Activated T-cell treated with anti-CD3 and anti-CD28 coated beads, Interleukin-2, amount 50 U/mL, for 24 hours (primary cell): ENCODE measurements around the gene CACNG3.
"Not testable (repeated sequence)": the region's sequence is repeated elsewhere in the genome, so short reads cannot be mapped to it uniquely, and the experiment has no call there.

Source experiments
- DNase-seq: peaks from one replicate; pipeline ENCODE4 v3.0.0-alpha.2; 2020
- H3K27ac Mint-ChIP-seq: 2 replicates; pipeline ENCODE4 v1.8.0; 2020; ENCODE audit warnings: mild to moderate bottlenecking, mixed read lengths
- H3K27me3 Mint-ChIP-seq: 2 replicates; pipeline ENCODE4 v1.8.0; 2020; ENCODE audit warnings: mixed read lengths
- H3K36me3 Mint-ChIP-seq: 2 replicates; pipeline ENCODE4 v1.8.0; 2020; ENCODE audit warnings: low read depth, mixed read lengths
- H3K4me1 Mint-ChIP-seq: 2 replicates; pipeline ENCODE4 v1.8.0; 2020; ENCODE audit warnings: low read depth, mixed read lengths
- H3K4me3 Mint-ChIP-seq: 2 replicates; pipeline ENCODE4 v1.8.0; 2020; ENCODE audit warnings: mild to moderate bottlenecking, moderate library complexity, mixed read lengths
- H3K9me3 Mint-ChIP-seq: 2 replicates; pipeline ENCODE4 v1.8.0; 2020; ENCODE audit warnings: mixed read lengths

CACNG3 gene

DNA sequence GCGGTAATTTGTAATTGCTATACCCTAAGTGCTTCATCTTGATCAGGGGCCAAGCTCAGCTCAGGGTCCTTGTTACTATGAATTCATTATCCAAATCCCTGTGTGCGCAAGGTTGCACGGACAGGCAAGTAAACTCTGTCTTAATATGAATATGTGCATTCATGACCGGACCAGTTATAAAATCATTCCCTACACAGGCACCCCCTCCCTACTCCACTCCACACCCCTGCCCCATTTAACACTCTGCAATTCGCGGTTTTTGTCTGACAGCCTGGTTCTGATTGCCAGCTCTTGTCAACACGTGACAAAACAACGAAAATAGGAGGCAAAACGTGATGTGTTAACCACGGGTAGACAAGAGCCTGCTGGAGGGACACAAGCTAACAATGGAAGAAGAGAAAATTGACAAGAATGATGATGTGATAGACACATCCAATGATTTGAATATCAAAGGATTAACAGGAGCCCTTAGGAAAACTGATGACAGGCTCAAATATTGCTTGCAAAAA, 76.5 kb downstream of the CACNG3 start:
- Mint-ChIP-seq H3K27ac (no peak overlapping the region), H3K27me3 (no peaks in the 10 kb centered on the region), H3K9me3 (peaks cover 2% of the 10 kb centered on the region), H3K4me1 (no peaks in the 10 kb centered on the region), H3K4me3 (no peak overlapping the region), H3K36me3 (no peaks in the 10 kb centered on the region)
- no peak for DNase-seq

DNA sequence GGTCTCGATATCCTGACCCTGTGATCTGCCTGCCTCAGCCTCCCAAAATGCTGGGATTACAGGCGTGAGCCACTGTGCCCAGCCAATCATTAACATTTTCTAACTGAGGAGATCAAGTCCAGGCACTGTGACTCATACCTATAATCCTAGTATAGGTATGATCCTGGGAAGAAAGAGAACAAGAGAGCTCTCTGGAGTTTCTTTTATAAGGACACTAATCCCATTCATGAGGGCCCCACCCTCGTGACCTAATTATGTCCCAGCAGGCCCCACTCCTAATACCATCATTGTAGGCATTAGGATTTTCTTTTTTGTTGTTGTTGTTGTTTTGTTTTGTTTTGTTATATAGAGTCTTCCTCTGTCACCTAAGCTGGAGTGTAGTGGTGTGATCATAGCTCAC, 80.4 kb downstream of the CACNG3 start:
- H3K27ac Mint-ChIP-seq, result no peak overlapping the region

DNA sequence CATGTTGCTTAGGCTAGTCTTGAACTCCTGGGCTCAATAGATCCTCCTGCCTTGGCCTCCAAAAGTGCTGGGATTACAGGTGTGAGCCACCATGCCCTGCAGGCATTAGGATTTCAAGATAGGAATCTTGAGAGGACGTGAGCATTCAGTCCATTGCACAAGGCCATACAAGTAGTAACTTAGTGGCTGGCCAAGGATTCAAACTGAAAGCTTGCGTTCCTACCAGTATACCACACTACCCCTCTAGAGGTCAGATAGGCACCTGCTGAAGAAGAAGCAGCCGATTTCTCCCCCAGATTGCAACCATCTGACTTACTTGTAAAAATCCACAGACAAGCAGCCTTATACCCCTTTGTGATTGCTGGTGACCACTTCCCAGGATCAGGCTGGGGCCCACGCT, 80.9 kb downstream of the CACNG3 start:
- DNase-seq, result no peak
- Mint-ChIP-seq H3K9me3 (peaks cover 2% of the 10 kb centered on the region), H3K27ac (no peak overlapping the region), H3K4me1 (no peaks in the 10 kb centered on the region), H3K36me3 (no peaks in the 10 kb centered on the region), H3K27me3 (peaks cover 11% of the 10 kb centered on the region), H3K4me3 (no peak overlapping the region)

More for the DNA sequence above, 80.4 kb downstream of the CACNG3 start:
- Mint-ChIP-seq H3K4me1 (no peaks in the 10 kb centered on the region), H3K9me3 (peaks cover 2% of the 10 kb centered on the region), H3K36me3 (no peaks in the 10 kb centered on the region), H3K27me3 (peaks cover 10% of the 10 kb centered on the region), H3K4me3 (no peak overlapping the region)
- no peak for DNase-seq

DNA sequence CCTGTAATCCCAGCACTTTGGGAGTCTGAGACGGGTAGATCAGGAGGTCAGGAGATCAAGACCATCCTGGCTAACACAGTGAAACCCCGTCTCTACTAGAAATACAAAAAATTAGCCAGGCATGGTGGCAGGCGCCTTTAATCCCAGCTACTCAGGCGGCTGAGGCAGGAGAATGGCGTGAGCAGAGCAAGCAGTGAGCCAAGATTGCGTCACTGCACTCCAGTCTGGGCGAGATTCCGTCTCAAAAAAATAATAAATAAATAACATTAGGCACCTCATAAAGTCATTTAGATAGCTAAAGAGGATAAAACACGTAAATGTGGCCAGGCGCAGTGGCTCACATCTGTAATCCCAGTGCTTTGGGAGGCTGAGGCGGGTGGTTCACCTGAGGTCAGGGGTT, 87.7 kb downstream of the CACNG3 start:
- not testable (repeated sequence) for H3K27ac Mint-ChIP-seq, H3K9me3 Mint-ChIP-seq, H3K4me3 Mint-ChIP-seq, H3K4me1 Mint-ChIP-seq, DNase-seq, H3K36me3 Mint-ChIP-seq
- H3K27me3 Mint-ChIP-seq, result peaks cover 26% of the 10 kb centered on the region

DNA sequence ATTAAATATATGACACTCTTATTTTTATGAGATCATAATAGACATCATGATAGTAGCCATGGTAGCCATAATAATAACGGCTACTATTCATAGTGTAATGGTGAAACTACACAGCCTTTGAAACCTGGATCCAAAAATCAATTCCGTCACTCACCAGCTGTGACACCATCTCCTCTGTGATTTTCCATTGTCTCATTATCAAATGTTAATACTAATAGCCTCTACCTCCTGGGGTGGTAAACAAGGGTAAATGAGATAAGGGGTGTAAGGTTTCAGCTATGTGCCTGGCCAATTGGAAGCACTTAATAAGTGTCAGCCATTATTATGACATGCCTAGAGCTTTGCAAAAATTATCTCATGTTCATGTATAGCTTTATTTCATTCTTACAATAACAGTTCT, 88.6 kb downstream of the CACNG3 start:
- Mint-ChIP-seq H3K27me3 (peaks cover 24% of the 10 kb centered on the region), H3K9me3 (no peaks in the 10 kb centered on the region), H3K27ac (no peak overlapping the region), H3K4me1 (peaks cover 10% of the 10 kb centered on the region), H3K36me3 (no peaks in the 10 kb centered on the region), H3K4me3 (no peak overlapping the region)
- DNase-seq, result no peak

DNA sequence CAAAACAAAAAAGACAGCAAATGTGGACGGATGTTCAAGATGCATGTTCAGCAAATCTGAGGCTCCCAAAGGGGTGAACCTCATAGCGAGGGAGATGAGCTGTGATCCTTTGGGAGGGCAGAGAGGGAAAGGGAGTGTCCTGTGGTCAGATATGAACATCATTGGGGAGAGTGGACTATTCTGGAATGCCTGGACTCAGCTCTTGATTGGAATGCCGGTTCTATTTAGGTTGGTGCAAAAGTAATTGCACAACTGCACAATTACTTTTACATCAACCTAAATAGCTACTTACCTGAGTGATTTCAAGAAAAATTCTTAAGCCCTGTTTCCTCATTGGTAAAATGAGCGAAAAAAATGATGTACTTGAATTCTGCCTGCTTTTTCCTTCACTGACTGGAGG, 89.6 kb downstream of the CACNG3 start:
- Mint-ChIP-seq H3K4me3 (no peak overlapping the region), H3K4me1 (peaks cover 10% of the 10 kb centered on the region), H3K36me3 (no peaks in the 10 kb centered on the region), H3K9me3 (no peaks in the 10 kb centered on the region), H3K27ac (no peak overlapping the region), H3K27me3 (peaks cover 23% of the 10 kb centered on the region)
- DNase-seq, result no peak

DNA sequence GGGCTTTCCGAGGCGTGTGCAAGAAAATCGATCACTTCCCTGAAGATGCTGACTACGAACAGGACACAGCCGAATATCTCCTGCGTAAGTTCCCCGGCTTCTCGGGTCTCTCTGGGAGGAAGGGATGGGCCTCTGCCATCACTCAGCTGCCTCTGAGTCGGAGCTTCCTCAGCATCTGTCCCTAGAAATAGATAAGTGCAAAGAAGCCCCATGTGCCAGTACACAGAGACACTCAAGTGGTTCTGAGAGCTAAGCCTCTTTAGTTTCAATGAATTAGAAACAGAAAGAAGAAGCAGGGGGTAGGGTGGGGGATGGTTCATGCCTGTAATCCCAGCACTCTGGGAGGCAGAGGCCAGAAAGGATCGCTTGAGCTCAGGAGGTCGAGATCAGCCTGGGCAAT, 90.6 kb downstream of the CACNG3 start:
- no peak overlapping the region for H3K4me3 Mint-ChIP-seq
- no peaks in the 10 kb centered on the region for H3K9me3 Mint-ChIP-seq
- DNase-seq, result no peak
- H3K36me3 Mint-ChIP-seq, result no peaks in the 10 kb centered on the region
- H3K27me3 Mint-ChIP-seq, result peaks cover 19% of the 10 kb centered on the region
- peaks cover 10% of the 10 kb centered on the region for H3K4me1 Mint-ChIP-seq
- no peak overlapping the region for H3K27ac Mint-ChIP-seq

DNA sequence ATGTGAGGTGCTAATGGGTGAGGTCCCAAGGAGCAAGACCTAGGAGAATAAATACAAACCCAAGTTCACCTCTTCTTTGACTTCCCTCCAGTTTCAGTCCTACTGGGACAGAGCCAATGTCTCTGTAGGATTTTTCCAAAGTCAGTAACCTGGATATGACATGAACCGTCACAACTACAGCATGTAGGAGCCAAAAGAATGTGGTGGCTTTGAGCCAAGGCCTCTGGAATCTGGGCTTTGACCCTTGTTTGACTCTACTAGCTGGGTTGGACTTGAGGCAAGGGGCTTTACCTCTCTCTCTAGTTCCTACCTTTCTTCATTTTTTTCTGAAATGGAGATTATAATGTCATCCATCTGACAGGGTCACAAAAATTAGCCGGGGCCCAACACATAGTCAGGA, 91.4 kb downstream of the CACNG3 start:
- Mint-ChIP-seq H3K9me3 (no peaks in the 10 kb centered on the region), H3K27me3 (peaks cover 15% of the 10 kb centered on the region), H3K27ac (no peak overlapping the region), H3K36me3 (no peaks in the 10 kb centered on the region), H3K4me3 (no peak overlapping the region), H3K4me1 (peaks cover 10% of the 10 kb centered on the region)
- no peak for DNase-seq

DNA sequence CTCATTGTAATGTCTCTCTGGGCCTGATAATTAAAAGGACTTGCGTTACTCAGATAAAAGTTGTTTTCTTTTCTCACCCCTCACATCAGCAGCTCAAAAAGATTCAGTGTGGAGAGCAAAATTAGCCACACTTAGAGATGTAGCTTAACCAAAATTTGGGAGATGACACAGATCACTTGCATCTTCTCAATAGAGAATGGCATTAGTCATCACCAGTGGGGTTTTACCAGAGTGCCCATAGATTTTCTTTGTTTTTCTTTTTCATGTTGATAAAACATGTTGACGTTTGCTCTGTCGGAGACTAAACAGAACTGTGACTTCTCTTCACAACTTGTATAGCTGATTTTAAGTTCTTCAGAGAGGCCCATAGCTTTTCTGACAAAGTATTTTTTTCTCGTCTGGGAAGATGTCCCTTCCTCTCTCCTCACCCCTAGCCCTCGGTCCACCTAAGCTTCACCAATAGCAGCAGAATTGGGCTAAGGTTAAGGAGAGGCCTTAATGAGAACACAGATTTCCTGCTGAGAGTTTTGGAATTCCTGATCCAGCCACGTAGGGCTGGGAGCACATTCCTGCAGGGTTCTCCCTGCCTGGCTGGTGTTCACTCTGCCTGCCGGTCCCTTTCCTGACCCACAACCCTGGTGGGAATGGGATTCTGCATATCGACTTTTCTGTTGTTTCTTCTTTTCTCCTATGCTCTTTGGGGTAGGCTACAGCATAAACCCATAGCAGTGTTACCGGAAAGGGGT, 92.6 kb downstream of the CACNG3 start:
- H3K4me3 Mint-ChIP-seq, result no peak overlapping the region
- H3K9me3 Mint-ChIP-seq, result no peaks in the 10 kb centered on the region
- no peaks in the 10 kb centered on the region for H3K36me3 Mint-ChIP-seq
- peaks cover 15% of the 10 kb centered on the region for H3K27me3 Mint-ChIP-seq
- peaks cover 10% of the 10 kb centered on the region for H3K4me1 Mint-ChIP-seq
- DNase-seq, result no peak
- H3K27ac Mint-ChIP-seq, result no peak overlapping the region

DNA sequence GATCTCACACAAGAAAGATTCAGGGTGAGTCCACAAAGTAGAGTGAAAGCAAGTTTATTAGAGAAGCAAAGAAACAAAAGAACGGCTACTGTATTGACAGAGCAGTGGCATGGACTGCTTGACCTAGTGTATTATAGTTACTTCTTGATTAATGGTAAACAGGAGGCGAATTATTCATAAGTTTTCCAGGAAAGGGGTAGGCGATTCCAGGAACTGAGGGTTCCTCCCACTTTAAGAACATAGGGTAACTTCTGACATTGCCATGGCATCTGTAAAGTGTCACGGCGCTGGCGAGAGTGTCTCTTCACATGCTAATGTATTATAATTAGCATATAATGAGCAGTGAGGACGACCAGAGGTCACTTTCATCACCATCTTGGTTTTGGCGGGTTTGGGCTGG, 93.2 kb downstream of the CACNG3 start:
- no peak overlapping the region for H3K4me3 Mint-ChIP-seq
- H3K9me3 Mint-ChIP-seq, result no peaks in the 10 kb centered on the region
- peaks cover 18% of the 10 kb centered on the region for H3K27me3 Mint-ChIP-seq
- DNase-seq, result no peak
- H3K4me1 Mint-ChIP-seq, result peaks cover 10% of the 10 kb centered on the region
- H3K36me3 Mint-ChIP-seq, result no peaks in the 10 kb centered on the region
- no peak overlapping the region for H3K27ac Mint-ChIP-seq

DNA sequence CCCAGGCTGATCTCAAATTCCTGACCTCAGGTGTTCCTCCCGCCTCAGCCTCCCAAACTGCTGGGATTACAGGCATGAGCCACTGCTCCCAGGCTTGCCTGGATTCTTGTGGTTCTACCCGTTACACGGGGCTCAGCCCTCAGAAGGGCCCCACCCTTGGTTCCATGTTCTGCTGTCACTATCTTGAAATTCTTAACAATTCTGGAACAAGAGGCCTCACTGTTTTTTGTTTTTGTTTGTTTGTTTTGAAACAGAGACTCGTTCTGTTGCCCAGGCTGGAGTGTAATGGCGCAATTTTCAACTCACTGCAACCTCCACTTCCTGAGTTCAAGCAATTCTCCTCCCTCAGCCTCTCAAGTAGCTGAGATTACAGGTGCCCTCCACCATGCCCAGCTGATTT, 96.6 kb downstream of the CACNG3 start:
- H3K27me3 Mint-ChIP-seq, result peaks cover 9% of the 10 kb centered on the region
- no peaks in the 10 kb centered on the region for H3K36me3 Mint-ChIP-seq
- no peak overlapping the region for H3K4me3 Mint-ChIP-seq
- no peaks in the 10 kb centered on the region for H3K9me3 Mint-ChIP-seq
- no peak for DNase-seq
- H3K27ac Mint-ChIP-seq, result no peak overlapping the region
- peaks cover 6% of the 10 kb centered on the region for H3K4me1 Mint-ChIP-seq

DNA sequence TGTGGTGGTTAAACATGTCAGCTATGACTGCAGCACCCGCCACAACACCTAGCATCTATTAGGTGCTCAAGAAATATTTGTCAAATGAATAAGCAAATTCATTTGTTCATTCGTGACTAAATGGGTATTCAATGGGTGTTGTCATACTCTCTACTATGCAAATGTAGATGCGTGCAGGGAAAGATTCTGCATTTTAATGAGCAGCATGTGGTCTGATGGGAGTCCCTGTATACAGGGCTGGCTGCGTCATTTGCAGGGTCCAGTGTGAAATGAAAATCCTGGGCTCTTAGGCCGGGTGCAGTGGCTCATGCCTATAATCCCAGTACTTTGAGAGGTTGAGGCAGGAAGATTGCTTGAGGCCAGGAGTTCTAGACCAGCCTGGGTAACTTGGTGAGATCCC, 97.5 kb downstream of the CACNG3 start:
- H3K36me3 Mint-ChIP-seq, result no peaks in the 10 kb centered on the region
- H3K9me3 Mint-ChIP-seq, result no peaks in the 10 kb centered on the region
- no peak overlapping the region for H3K4me3 Mint-ChIP-seq
- no peak overlapping the region for H3K27ac Mint-ChIP-seq
- peaks cover 5% of the 10 kb centered on the region for H3K27me3 Mint-ChIP-seq
- H3K4me1 Mint-ChIP-seq, result peaks cover 1% of the 10 kb centered on the region
- DNase-seq, result no peak

DNA sequence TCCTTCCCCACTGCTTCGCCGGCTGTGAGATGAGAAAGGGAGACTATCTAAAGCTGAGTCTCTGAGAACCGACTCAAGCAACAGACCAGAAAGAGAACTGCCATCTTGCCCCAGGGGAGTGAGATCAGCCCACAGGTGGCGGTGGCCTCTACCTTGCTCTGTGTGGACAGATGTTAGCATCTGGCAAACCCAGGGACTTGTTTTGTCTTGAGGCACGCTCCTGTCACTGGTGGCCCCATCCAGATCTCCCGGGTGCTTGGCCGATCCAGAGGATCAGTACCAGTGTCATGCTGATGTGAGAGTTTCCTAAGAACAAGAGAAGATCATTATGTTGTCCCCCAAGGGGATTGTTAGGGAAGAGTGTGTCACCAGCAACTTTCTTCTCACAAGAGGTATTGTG, 101.4 kb downstream of the CACNG3 start:
- H3K27me3 Mint-ChIP-seq, result peaks cover 12% of the 10 kb centered on the region
- no peaks in the 10 kb centered on the region for H3K9me3 Mint-ChIP-seq
- H3K36me3 Mint-ChIP-seq, result no peaks in the 10 kb centered on the region
- H3K4me1 Mint-ChIP-seq, result no peaks in the 10 kb centered on the region
- H3K4me3 Mint-ChIP-seq, result no peak overlapping the region
- no peak overlapping the region for H3K27ac Mint-ChIP-seq
- no peak for DNase-seq

DNA sequence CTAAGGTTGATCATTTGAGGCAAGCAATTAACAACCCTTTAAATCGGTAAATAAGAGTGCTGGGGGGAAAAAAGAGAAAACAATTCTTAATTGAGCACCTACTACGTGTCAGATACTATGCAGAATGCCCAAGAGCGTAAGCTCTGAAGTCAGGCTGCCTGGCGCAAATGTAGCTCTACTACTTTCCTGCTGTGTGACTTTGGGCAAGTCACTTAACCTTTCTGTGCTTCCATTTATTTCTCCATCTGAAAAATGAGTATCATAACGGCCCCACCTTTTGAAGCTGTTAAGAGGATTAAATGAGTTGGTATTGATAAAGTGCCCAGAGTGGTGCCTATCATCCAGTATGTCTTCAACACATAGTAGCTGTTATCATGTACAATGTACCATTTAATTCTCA, 102.0 kb downstream of the CACNG3 start:
- Mint-ChIP-seq H3K4me1 (no peaks in the 10 kb centered on the region), H3K4me3 (no peak overlapping the region), H3K27me3 (peaks cover 12% of the 10 kb centered on the region), H3K27ac (no peak overlapping the region), H3K9me3 (no peaks in the 10 kb centered on the region), H3K36me3 (no peaks in the 10 kb centered on the region)
- DNase-seq, result no peak

DNA sequence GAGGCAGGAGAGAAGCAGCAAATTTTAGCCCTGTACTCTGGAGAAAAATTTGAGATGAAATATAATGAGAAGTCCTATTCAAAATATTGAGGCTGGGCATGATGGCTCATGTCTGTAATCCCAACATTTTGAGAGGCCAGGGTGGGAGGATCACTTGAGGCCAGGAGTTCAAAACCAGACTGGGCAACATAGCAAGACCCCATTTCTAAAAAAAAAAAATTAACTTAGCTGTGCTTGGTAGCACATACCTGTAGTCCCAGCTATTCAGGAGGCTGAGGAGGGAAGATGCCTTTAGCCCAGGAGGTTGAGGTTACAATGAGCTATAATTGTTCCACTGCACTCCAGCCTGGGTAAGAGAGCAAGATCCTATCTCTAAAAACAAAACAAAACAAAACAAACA, 103.4 kb downstream of the CACNG3 start:
- Mint-ChIP-seq H3K27ac (no peak overlapping the region), H3K27me3 (peaks cover 14% of the 10 kb centered on the region)

DNA sequence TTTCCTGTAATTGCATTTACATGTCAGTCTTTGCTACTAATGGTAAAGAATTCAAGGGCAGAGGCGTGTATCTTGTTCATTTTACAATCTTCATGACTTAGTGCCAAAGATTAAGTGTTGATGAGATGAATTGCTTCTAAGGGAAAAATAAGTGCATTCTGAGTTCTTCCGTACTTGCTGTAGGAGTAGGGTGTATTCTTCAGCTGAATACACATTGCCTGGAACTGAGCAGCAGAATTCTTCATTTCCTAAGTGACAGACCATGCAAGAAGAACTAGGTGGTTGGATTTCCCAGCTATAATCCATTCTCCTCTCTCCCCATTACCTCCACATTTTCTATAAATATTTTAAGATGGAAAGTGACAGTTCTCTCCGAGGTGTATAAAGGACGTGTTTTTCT, 104.8 kb downstream of the CACNG3 start:
- no peaks in the 10 kb centered on the region for H3K9me3 Mint-ChIP-seq
- no peak for DNase-seq
- peaks cover 17% of the 10 kb centered on the region for H3K27me3 Mint-ChIP-seq
- no peak overlapping the region for H3K4me3 Mint-ChIP-seq
- H3K36me3 Mint-ChIP-seq, result no peaks in the 10 kb centered on the region
- H3K4me1 Mint-ChIP-seq, result no peaks in the 10 kb centered on the region
- no peak overlapping the region for H3K27ac Mint-ChIP-seq

More for the DNA sequence above, 103.4 kb downstream of the CACNG3 start:
- DNase-seq, result no peak
- Mint-ChIP-seq H3K36me3 (no peaks in the 10 kb centered on the region), H3K4me3 (no peak overlapping the region), H3K9me3 (no peaks in the 10 kb centered on the region), H3K4me1 (no peaks in the 10 kb centered on the region)
